D721Med (cell line): ENCODE results near the gene CD177.
A peak's percentile ranks its signal among the peaks of the same experiment; 100 is the strongest.

Experiments used
- DNase-seq: peaks from one replicate; pipeline ENCODE4 v3.0.0; 2011; ENCODE audit warnings: low spot score; ENCODE audit not compliant: insufficient read length
- FAIRE-seq: peaks from 2 replicates; lab custom pipeline; 2011; peaks lifted over from hg19 to GRCh38; lab: Jason Lieb, UNC
- TF ChIP-seq, protein P1 (sequence below): IDR thresholded peaks from 2 replicates; pipeline ENCODE4 v1.5.1; 2012; ENCODE audit warnings: mild to moderate bottlenecking, control low read depth; ENCODE audit not compliant: insufficient read depth; ENCODE audit errors: missing control alignments

CD177 gene

DNA sequence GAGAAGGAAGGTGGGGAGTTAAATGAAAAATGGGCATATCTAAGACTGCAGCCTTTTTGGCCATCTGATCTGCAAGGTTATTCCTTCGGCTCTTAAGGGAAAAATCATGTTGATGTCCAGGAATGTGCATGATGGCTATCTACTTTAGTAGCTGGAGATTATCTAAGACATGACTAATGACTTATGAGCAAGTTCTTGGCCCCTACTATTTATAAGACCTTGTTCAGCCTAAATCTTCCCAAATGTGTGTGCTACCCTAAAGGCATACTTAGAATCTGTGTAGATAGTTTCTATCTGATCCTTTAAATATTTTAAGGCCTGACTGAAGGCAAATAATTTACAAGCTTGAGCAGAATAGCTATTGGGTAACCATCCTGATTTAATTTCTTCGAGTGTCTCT lies 41.8 kb upstream of the CD177 start:
- TF ChIP-seq, protein P1, sequence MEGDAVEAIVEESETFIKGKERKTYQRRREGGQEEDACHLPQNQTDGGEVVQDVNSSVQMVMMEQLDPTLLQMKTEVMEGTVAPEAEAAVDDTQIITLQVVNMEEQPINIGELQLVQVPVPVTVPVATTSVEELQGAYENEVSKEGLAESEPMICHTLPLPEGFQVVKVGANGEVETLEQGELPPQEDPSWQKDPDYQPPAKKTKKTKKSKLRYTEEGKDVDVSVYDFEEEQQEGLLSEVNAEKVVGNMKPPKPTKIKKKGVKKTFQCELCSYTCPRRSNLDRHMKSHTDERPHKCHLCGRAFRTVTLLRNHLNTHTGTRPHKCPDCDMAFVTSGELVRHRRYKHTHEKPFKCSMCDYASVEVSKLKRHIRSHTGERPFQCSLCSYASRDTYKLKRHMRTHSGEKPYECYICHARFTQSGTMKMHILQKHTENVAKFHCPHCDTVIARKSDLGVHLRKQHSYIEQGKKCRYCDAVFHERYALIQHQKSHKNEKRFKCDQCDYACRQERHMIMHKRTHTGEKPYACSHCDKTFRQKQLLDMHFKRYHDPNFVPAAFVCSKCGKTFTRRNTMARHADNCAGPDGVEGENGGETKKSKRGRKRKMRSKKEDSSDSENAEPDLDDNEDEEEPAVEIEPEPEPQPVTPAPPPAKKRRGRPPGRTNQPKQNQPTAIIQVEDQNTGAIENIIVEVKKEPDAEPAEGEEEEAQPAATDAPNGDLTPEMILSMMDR, result no peak
- no peak for DNase-seq
- FAIRE-seq, result no peak

DNA sequence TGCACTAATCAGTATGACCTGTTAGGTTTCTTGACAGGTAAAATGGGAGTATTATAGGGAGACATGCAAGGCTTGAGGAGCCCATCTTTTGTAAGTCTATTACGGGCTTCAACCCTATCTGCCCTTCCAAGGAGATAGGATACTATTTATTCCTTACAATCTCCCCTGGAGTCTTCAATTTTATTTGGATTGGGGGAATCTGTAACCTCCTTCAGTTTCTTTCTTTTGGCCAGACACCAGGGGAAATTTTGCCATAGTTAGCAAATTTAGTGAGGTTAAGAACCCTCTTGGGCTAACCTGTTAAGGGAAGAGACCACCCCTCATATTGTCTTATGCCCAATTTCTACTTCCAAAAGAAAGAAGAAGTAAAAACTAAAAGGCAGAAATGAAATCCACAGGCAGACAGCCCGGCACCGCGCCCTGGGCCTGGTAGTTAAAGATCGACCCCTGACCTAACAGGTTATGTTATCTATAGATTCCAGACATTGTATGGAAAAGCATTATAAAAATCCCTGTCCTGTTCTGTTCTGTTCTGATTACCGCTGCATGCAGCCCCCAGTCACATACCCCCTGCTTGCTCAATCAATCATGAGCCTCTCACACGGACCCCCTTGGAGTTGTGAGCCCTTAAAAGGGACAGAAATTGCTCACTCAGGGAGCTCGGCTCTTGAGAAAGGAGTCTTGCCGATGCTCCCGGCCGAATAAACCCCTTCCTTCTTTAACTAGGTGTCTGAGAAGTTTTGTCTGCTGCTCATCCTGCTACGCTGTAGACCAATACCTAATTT lies 39.6 kb upstream of the CD177 start:
- FAIRE-seq (no peak), DNase-seq (no peak)
- TF ChIP-seq, protein P1, result no peak

DNA sequence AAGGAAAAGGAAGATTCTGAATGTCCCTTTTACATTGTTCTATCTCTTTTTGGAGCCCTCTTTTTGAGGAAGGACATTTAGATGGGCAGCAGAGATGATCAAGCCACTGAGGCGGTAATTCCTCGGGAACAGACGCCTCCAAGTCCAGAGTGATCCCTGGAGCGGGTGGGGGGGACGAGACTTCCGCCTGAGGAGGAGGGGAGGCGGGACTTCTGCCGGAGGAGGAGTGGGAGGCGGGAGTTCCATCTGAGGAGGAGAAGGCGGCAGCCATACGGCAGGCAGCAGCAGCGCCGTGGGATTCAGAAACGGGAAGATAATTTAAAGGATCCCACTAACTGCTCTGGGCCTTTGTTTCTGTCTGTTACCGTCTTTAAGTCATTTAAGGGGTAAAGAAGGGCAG lies 37.6 kb upstream of the CD177 start:
- TF ChIP-seq, protein P1, result no peak
- FAIRE-seq, result no peak
- no peak for DNase-seq

DNA sequence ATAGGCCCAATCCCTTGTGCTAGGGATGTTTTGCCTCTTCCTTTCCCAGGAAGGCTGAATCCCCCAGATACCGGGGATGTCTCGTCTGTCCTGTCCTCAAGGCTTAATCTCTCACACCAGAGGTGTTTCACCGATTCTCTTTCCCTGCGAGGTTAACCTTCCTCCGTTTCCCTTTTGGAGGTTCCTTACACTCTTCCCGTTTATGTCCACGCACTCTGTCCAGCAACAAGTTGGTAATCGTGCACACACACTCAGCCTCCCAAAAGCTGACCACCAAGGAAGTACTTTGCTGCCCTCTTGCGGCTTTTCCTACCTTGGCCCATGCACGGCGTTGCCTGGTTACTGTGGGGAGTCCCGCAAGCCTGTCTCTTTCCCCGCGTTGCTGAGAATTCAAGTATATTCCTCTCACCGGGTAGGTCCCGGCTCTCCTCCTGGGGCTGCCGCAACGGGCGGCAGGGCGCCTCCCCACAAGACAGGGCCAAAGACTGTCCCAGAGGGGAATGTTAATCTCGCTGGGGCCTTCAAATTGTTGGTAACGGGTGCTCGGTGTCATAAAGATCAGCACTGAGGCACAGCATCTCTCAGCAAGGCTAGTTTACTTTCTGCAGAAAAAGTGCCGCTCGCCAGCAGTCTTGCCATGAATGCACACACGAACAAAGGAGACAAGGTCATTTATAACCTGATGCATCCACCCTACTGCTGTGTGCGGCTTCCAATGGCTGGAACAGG lies 36.7 kb upstream of the CD177 start:
- DNase-seq (no peak), FAIRE-seq (no peak)
- TF ChIP-seq, protein P1, result peak; percentile 46

DNA sequence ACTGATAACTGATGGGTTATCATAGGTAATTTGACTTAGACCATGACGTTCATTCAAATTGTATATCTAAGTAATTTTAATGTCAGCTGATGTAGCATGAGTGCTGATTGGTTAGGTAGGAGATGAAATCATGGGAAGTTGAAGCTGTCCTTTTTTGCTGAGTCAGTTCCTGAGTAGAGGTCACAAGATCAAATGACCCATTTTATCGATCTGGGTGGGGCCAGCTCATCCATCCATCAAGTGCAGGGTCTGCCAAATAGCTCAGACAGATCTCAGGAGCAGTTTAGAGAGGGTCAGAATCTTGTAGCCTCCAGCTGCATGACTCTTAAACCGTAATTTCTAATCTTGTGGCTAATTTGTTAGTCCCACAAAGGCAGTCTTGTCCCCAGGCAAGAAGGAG lies 35.3 kb upstream of the CD177 start:
- TF ChIP-seq, protein P1, result no peak
- no peak for DNase-seq
- FAIRE-seq, result no peak

DNA sequence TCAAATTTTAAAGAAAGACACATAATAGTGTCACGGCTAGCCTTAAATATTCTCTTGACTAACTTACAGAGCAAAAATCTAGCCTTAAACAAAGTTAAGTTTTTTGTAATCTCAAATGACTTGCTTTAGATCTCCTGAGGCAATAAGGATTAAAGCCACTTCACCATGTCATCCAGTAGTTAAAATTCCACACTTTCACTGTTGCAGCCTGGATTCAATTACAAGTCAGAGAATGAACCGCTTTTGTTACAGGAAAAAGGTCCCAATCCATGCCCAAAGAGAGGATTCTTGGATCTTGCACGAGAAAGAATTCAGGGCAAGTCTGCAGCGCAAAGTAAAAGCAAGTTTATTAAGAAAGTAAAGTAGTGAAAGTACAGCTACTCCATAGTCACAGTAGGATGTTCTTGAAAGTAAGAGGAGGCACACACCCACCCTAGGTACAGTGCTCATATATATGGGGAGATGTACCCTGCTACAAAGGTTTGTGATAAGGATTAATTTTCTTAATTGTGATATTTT lies 34.6 kb upstream of the CD177 start:
- FAIRE-seq (no peak), DNase-seq (no peak)
- TF ChIP-seq, protein P1, result no peak
